B cell (primary cell): ENCODE results near the gene ZDHHC17. TPM values are rescaled to one million over a fixed set of nuclear protein-coding genes. Genes with fewer than 3 reads are reported as not detected.

Experiments
- ATAC-seq: fragments of 200-7000 bp; cut with Tn5 transposase; one replicate; pipeline ENCODE4 v1.10.0; 2021; ENCODE audit warnings: low read depth, mild to moderate bottlenecking, moderate number of reproducible peaks, moderate library complexity
- CTCF ChIA-PET: fragments of 350-600 bp; sonication (Branson Sonifier 250); formaldehyde crosslinking; loops from one replicate; lab custom pipeline; 2021; ENCODE audit warnings: antibody characterized with exemption, inconsistent platforms; lab: Charles Lee
- POLR2A ChIA-PET: fragments of 350-600 bp; sonication (Branson Sonifier 250); formaldehyde crosslinking; loops from one replicate; lab custom pipeline; 2021; ENCODE audit warnings: antibody characterized with exemption; lab: Charles Lee
- DNase-seq: peaks from one replicate; pipeline ENCODE4 v3.0.0; 2013
- H2AFZ ChIP-seq: 2 replicates; pipeline ENCODE4 v1.6.1; 2012; ENCODE audit warnings: mild to moderate bottlenecking, low read depth, low read length; ENCODE audit not compliant: insufficient read depth, poor library complexity, severe bottlenecking
- H3K27ac ChIP-seq, 2 donors: 1 replicate in 1 of 2; 2 replicates in 1 of 2; pipeline ENCODE4 v1.5.1; 2012 to 2013; ENCODE audit warnings: low read length in 2 of 2, mild to moderate bottlenecking in 2 of 2, moderate library complexity in 1 of 2
- H3K27me3 ChIP-seq, 4 experiments: fragments of 200-600 bp in 1 of 4; sonication (generic) in 1 of 4; replicated peaks in 1 of 4; 1 replicate in 2 of 4; 2 replicates in 2 of 4; pipeline versions ENCODE4 v1.6.1 to v1.7.0; 2013 to 2016; ENCODE audit warnings: low read length in 3 of 4, mild to moderate bottlenecking in 2 of 4, mixed read lengths in 1 of 4, moderate library complexity in 1 of 4; ENCODE audit not compliant: insufficient read depth in 4 of 4, control insufficient read depth in 3 of 4; ENCODE audit errors: control extremely low read depth in 1 of 4
- H3K36me3 ChIP-seq, 2 experiments: replicated peaks in 1 of 2; 1 replicate in 1 of 2; 2 replicates in 1 of 2; pipeline versions ENCODE4 v1.6.1 to v1.7.1; 2013; ENCODE audit warnings: low read length in 1 of 2; ENCODE audit not compliant: insufficient read depth in 2 of 2, control insufficient read depth in 1 of 2; ENCODE audit errors: control extremely low read depth in 1 of 2, extremely low read depth in 1 of 2
- H3K4me1 ChIP-seq, 2 donors: fragments of 200-600 bp in 1 of 2; sonication (generic) in 1 of 2; 1 replicate in 1 of 2; 2 replicates in 1 of 2; pipeline versions ENCODE4 v1.5.1 to v1.6.1; 2013 to 2017; ENCODE audit warnings: low read length in 2 of 2; ENCODE audit not compliant: control insufficient read depth in 2 of 2, insufficient read depth in 2 of 2
- H3K4me2 ChIP-seq: replicated peaks from 2 replicates; pipeline ENCODE3; 2012; ENCODE audit warnings: mild to moderate bottlenecking, low read depth, low read length; ENCODE audit not compliant: poor library complexity, severe bottlenecking
- H3K4me3 ChIP-seq, 5 experiments: fragments of 200-600 bp in 1 of 5; sonication (generic) in 1 of 5; 1 replicate in 3 of 5; 2 replicates in 2 of 5; pipeline versions ENCODE4 v1.5.1 to v1.7.0; 2011 to 2016; ENCODE audit warnings: low read length in 4 of 5, mild to moderate bottlenecking in 4 of 5, low read depth in 2 of 5, control low read depth in 1 of 5, moderate library complexity in 1 of 5; ENCODE audit not compliant: insufficient read depth in 1 of 5; ENCODE audit errors: control extremely low read depth in 1 of 5, extremely low read depth in 1 of 5
- H3K79me2 ChIP-seq: fragments of 200-600 bp; sonication (generic); one replicate; pipeline ENCODE4 v1.6.0; 2016; ENCODE audit warnings: low read length; ENCODE audit not compliant: control insufficient read depth, insufficient read depth
- H3K9ac ChIP-seq: fragments of 200-600 bp; sonication (generic); 2 replicates; pipeline ENCODE4 v1.6.1; 2017; ENCODE audit warnings: mild to moderate bottlenecking, low read length, moderate library complexity
- H3K9me3 ChIP-seq, 3 donors: one replicate each; pipeline versions ENCODE4 v1.6.1 to v1.7.1; 2013; ENCODE audit warnings: low read length in 2 of 3; ENCODE audit not compliant: control insufficient read depth in 2 of 3, insufficient read depth in 1 of 3; ENCODE audit errors: control extremely low read depth in 1 of 3
- H4K20me1 ChIP-seq: 2 replicates; pipeline ENCODE4 v1.6.0; 2012; ENCODE audit warnings: mild to moderate bottlenecking, low read length; ENCODE audit not compliant: insufficient read depth, control insufficient read depth, poor library complexity, severe bottlenecking
- H3K27ac Mint-ChIP-seq: one replicate; pipeline ENCODE4 v1.8.0; 2021; ENCODE audit warnings: mixed read lengths
- H3K27me3 Mint-ChIP-seq: one replicate; pipeline ENCODE4 v1.8.0; 2021; ENCODE audit warnings: mixed read lengths
- H3K4me1 Mint-ChIP-seq: one replicate; pipeline ENCODE4 v1.8.0; 2021; ENCODE audit warnings: mixed read lengths
- H3K4me3 Mint-ChIP-seq: one replicate; pipeline ENCODE4 v1.8.0; 2021; ENCODE audit warnings: mixed read lengths
- H3K9me3 Mint-ChIP-seq: one replicate; pipeline ENCODE4 v1.8.0; 2022; ENCODE audit warnings: mixed read lengths; ENCODE audit not compliant: insufficient read depth
- EZH2 ChIP-seq: IDR thresholded peaks from 2 replicates; pipeline ENCODE4 v1.6.1; 2012; ENCODE audit warnings: borderline replicate concordance, low read depth, mild to moderate bottlenecking, moderate library complexity, low read length; ENCODE audit not compliant: insufficient read depth, poor library complexity, severe bottlenecking
- WGBS: methylation state at CpG from one replicate; pipeline ENCODE4 v1.1.5; 2013; ENCODE audit warnings: missing lambda C conversion rate; ENCODE audit not compliant: insufficient coverage; 5-methylcytosine and 5-hydroxymethylcytosine counted together
- intact Hi-C: fragments of 100-400 bp; cut with micrococcal nuclease; formaldehyde crosslinking; loops from one replicate; pipeline ENCODE4 v1.10.0; 2022
- polyA plus RNA-seq: library from polyadenylated mRNA; depleted of rRNA; stranded (reverse); fragments of >200 nt; gene quantifications from 2 replicates; pipeline ENCODE4 v1.2.3, GENCODE V29; 2012
- total RNA-seq, 2 donors: library from RNA; stranded (reverse); fragments of 120-200 nt in 1 of 2; gene quantifications; 1 replicate in 1 of 2; 2 replicates in 1 of 2; pipeline versions ENCODE4 v1.2.3 to v1.2.4, GENCODE V29; 2013 to 2022
- TF ChIP-seq, protein P1 (sequence below): fragments of 200-600 bp; IDR thresholded peaks from one replicate; pipeline ENCODE4 v1.8.0; 2022; ENCODE audit warnings: antibody characterized with exemption, mild to moderate bottlenecking

The ZDHHC17 gene
- total and polyA plus RNA-seq, 2 donors (not counting 1 experiment from before 2014, with no cell fraction given), result 26.1 to 75.0 TPM

DNA sequence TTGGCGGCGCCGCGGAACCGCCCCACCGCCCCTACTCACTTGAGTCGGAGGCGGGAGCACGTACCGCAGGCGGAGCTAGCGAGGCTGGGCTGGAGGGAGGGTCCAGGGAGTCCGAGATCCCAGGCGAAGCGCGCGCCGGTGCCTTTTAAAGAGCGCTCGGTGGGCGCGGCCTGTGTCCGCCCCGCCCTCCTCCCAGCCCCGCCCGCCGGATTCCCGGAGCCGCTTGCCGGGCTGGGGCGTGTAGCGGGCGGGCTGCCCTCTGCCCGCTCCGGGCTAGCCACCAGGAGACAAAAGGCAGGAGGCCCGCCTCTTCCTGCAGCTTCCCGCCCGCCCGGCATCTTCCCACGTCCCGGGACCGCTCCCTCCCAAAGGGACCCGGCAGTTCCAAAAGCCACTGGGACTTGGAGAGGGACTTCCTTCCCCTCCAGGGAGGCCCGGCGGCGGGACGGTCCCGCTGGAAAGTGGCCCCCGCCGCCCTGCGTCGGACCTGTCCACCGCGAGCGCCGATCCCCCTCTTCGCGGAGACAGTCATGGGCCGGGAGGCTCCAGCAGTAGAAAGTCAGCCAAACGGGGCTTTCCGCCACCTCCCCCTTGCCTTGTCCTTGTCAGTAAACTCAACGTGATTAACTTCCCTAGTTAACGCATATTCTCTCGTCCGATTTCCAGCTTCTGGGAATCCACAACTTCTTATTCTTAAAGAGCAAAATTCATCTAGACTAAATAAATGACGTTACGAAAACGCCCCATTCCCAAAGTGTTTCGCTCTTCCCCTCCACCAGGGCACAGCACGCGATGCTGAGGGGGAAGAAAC is 115.2 kb downstream of the ZDHHC17 start, which contains the start of gene CSRP2:
TSS of gene CSRP2 (minus strand) at position 121 of the 811 bp plus-strand sequence. CDS start 12,759 bp downstream, outside the sequence.
- TF ChIP-seq, protein P1, sequence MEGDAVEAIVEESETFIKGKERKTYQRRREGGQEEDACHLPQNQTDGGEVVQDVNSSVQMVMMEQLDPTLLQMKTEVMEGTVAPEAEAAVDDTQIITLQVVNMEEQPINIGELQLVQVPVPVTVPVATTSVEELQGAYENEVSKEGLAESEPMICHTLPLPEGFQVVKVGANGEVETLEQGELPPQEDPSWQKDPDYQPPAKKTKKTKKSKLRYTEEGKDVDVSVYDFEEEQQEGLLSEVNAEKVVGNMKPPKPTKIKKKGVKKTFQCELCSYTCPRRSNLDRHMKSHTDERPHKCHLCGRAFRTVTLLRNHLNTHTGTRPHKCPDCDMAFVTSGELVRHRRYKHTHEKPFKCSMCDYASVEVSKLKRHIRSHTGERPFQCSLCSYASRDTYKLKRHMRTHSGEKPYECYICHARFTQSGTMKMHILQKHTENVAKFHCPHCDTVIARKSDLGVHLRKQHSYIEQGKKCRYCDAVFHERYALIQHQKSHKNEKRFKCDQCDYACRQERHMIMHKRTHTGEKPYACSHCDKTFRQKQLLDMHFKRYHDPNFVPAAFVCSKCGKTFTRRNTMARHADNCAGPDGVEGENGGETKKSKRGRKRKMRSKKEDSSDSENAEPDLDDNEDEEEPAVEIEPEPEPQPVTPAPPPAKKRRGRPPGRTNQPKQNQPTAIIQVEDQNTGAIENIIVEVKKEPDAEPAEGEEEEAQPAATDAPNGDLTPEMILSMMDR, result no peak
- TF ChIP-seq EZH2, result no peak
- Histone ChIP-seq H3K79me2 (no peaks in the 10 kb centered on the region), H3K27ac (peak within 1 kb of the TSS in 1 of 2 donors; percentile 26), H3K27me3 (peaks cover 0 to 31% (median 22%) of the 10 kb centered on the region in 4 experiments), H3K4me1 (peaks cover 13 to 15% of the 10 kb centered on the region in 2 donors), H3K9me3 (peaks cover 0 to 8% (median 0%) of the 10 kb centered on the region in 3 donors), H2AFZ (peak within 1 kb of the TSS; percentile 77), H3K9ac (peak within 1 kb of the TSS; percentile 71), H3K36me3 (no peaks in the 10 kb centered on the region), H4K20me1 (no peaks in the 10 kb centered on the region), H3K4me3 (peak within 1 kb of the TSS; percentile 11 to 77 (median 59)), H3K4me2 (peak within 1 kb of the TSS; percentile 82)
- ChIA-PET CTCF (no interaction called here), POLR2A (no interaction called here)
- H3K4me3 Mint-ChIP-seq, result peak within 1 kb of the TSS; percentile 92
- H3K27ac Mint-ChIP-seq, result no peak within 1 kb of the TSS
- ATAC-seq (peak; percentile 83), DNase-seq (peak; percentile 68)
- 1% methylated on average over 65 of the region's 71 CpGs for WGBS
- H3K9me3 Mint-ChIP-seq, result no peaks in the 10 kb centered on the region
- peaks cover 68% of the 10 kb centered on the region for H3K27me3 Mint-ChIP-seq
- peaks cover 14% of the 10 kb centered on the region for H3K4me1 Mint-ChIP-seq
- intact Hi-C loops, result loop anchor here (10.0 kb wide), 1 partner anchor 794 kb away; the partner anchor contains the start of gene NAP1L1
